ENCODE measurements around the gene IFNL2.
"Not testable (repeated sequence)": the region's sequence is repeated elsewhere in the genome, so short reads cannot be mapped to it uniquely, and the experiment has no call there.

IFNL2 gene

DNA sequence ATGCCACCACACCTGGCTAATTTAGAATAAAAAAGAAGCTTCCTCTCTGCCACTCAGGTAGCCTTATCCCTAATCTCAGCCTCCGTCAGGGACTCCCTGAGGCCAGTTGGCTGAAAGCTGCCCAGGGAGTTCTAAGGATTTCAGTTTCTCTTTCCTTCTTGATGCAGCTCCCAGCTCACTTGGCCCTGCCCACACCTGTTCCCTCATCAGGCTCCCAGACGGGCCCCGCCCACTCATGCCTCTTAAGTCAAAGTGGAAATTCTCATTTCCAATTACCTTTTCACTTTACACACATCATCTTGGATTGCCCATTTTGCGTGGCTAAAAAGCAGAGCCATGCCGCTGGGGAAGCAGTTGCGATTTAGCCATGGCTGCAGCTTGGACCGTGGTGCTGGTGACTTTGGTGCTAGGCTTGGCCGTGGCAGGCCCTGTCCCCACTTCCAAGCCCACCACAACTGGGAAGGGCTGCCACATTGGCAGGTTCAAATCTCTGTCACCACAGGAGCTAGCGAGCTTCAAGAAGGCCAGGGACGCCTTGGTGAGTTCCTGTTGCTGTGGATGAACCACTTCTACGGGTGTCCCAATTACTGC is 28.0 kb downstream of the IFNL2 start, which contains the start of gene IFNL1:
TSS of gene IFNL1 (plus strand) at position 353 of the 591 bp plus-strand sequence. CDS start at position 368, 15 bp downstream.
- DNase-seq (ENCODE audit: low read depth in 2 of 2, low spot score in 1 of 2): no peak

DNA sequence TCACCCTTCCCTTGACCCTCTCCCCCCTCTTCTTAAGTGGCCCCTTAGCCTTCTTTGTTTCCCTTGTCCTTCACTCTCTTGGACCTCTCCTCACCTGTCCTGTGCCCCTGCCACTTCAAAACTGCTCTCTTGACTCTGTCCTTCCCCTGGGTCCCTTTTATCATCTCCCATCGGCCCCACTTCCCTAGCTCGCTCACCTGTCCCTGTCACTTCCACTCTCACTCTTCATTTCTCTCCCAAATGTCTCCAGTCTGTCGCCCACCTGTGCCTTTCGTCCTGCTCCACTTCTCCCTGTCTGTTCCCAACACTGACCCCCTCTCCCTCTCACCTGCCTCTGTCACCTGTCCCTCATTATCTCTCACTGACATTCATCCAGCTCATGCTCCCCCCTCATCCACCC is 28.7 kb downstream of the IFNL2 start:
- DNase-seq (ENCODE audit: low read depth in 2 of 2, low spot score in 1 of 2): no peak

- peak; percentile 20 to 31 for DNase-seq (ENCODE audit: low read depth in 2 of 2, low spot score in 1 of 2)
These were observed 29.9 kb downstream of the IFNL2 start for GRCh38 chr19:39297931-39298634.

DNA sequence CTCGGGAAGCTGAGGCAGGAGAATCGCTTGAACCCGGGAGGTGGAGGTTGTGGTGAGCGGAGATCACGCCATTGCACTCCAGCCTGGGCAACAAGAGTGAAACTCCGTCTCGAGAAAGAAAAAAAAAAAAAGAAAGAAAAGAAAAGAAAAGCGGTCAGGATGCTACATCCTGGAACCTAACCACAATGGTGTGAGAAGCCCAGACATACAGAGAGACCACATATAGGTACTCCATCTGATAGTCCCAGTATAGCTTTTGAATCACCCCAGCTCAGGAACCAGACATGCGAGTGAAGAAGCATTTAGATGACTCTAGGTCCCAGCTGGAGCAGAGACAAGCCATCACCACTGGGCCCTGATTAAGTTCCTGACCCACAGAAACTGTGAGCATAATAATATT is 31.2 kb downstream of the IFNL2 start:
- no peak for DNase-seq (ENCODE audit: low read depth in 2 of 2, low spot score in 1 of 2)

DNA sequence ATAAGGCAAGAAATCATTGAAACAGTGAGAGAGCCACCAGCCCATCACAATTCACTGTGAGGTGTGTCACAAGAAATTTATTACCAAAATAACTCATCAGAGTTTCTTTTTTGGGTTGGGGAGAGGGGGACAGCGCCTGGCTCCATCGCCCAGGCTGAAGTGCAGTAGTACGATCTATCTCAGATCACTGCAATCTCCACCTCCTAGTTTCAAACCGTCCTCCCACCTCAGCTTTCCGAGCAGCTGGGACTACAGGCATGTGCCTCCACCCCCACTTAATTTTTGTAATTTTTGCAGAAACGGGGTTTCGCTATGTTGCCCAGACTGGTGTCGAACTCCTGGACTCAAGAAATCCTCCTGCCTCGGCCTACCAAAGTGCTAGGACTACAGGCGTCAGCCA is 31.6 kb downstream of the IFNL2 start:
- DNase-seq (ENCODE audit: low read depth in 2 of 2, low spot score in 1 of 2): no peak

- no peak for DNase-seq (ENCODE audit: low read depth in 2 of 2, low spot score in 1 of 2)
These were observed 32.8 kb downstream of the IFNL2 start for GRCh38 chr19:39301021-39301420.

GRCh38 chr19:39301562-39301961 is 33.4 kb downstream of the IFNL2 start:
- DNase-seq (ENCODE audit: low read depth in 2 of 2, low spot score in 1 of 2): no peak

DNA sequence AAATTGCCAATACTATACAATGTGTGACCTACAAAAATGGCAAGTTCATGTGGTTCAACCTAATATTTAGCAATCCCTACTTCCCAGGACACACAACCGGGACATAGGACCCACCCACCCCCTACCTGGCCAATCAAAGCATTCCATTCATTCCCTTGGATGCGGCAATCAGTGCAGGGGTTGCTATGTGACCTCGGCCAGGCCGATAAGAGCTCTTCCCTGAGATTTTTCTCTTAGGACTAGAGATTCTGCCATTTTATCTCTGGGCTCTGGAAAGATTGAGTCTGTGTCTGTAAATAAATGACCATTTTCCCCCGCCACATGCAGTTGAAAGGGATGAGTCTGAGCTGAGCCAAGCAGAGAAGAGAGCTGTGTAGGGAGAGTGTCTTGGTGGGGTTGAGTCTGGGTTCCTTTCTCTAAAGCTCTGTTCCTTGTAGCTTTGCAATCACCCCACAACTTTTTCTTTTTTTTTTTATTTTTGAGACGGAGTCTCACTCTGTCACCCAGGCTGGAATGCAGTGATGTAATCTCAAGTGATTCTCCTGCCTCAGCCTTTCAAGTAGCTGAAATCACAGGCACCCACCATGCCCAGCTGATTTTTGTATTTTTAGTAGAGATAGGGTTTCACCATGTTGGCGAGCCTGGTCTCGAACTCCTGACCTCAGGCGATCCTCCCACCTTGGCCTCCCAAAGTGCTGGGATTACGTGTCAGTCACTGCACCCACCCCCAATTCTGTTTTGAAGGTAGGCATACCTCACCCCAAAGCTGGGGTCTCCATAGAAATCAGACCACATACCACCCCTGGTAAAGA is 35.4 kb downstream of the IFNL2 start:
- no peak for DNase-seq (ENCODE audit: low read depth in 2 of 2, low spot score in 1 of 2)

DNA sequence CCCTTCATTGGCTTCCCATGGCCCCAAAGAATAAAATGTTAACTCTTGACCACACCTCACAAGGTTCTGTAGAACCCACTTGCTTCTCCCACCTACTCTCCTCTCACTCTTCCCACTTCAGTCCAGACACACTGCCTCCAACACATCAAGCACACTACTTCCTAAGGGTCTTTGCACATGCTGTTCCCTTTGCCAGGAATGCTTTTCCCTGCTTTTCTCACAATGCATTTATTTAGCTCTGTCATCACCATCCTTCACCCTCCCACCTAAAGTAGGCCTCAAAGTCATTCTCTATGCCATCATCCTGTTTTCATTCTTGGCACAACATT is 36.0 kb downstream of the IFNL2 start:
- no peak for DNase-seq (ENCODE audit: low read depth in 2 of 2, low spot score in 1 of 2)

- DNase-seq (ENCODE audit: low read depth in 2 of 2, low spot score in 1 of 2): no peak
These were observed 36.7 kb downstream of the IFNL2 start for GRCh38 chr19:39304701-39305571.

DNA sequence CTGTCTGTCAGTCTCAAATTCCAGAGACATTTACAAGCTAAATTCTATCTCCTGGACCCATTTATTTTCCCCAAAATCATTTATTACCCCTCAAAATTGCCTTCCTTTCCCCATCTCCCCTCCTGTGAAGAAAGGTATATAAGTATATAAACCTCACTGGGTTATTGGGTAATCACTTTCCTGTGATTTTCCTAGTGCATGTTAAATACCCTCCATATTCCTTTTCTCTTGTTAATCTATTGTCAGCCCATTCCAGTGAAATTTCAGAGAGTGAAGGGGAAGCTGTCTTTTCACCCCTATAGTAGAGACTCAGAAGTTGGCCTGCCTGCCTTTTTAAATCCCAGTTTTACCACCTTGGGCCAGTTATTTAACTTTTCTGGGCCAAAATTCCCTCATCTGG is 37.9 kb downstream of the IFNL2 start:
- no peak for DNase-seq (ENCODE audit: low read depth in 2 of 2, low spot score in 1 of 2)

GRCh38 chr19:39307046-39307821 is 39.0 kb downstream of the IFNL2 start:
- no peak for DNase-seq (ENCODE audit: low read depth in 2 of 2, low spot score in 1 of 2)

GRCh38 chr19:39307822-39308530 is 39.8 kb downstream of the IFNL2 start:
- DNase-seq (ENCODE audit: low read depth in 2 of 2, low spot score in 1 of 2): no peak

DNA sequence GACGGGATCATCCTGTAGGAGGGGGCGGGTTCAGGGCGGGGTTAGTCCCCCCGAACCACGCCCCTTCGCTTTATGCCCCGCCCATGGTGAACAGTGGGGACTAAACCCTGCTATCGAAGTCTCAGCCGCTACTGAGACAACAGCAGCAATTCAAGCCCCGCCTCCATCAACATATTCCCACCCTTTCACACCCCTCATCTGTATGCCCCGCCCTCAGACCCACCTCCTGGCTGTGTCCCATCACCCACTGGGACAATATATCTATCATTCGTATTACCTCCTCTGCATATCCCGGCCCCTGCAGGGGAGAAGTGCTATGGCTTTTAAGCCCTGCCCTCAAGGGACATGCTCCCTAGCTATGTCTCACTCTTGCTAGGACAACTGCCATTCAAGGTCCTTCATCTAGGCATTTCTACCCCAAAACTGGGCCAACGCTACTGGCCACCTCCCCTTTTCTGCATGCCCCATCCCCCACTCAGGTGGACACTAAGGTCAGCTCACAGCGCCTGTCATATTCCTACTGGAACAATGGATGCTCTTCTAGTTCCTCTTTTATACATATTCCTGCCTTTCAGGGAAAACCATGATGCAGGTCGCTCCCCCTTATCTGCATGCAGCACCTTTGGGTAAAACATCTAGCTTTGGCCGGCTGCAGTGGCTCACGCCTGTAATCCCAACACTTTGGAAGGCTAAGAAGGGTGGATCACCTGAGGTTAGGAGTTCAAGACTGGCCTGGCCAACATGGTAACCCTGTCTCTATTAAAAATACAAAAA is 40.5 kb downstream of the IFNL2 start:
- DNase-seq (ENCODE audit: low read depth in 2 of 2, low spot score in 1 of 2): no peak

DNA sequence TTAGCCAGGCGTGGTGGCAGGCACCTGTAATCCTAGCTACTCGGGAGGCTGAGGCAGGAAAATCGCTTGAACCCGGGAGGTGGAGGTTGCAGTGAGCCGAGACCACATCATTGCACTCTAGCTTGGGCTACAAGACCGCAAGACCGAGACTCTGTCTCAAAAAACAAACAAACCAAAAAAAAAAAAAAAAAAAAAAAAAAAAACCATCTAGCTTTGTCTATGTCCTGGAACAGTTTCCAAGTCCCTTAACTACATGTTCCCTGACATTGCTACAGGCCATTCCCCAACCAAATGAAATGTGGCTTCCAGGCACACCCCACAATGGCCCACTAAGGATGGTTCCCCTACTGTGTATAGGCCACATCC is 41.1 kb downstream of the IFNL2 start:
- DNase-seq (ENCODE audit: low read depth in 2 of 2, low spot score in 1 of 2): not testable (repeated sequence)

DNA sequence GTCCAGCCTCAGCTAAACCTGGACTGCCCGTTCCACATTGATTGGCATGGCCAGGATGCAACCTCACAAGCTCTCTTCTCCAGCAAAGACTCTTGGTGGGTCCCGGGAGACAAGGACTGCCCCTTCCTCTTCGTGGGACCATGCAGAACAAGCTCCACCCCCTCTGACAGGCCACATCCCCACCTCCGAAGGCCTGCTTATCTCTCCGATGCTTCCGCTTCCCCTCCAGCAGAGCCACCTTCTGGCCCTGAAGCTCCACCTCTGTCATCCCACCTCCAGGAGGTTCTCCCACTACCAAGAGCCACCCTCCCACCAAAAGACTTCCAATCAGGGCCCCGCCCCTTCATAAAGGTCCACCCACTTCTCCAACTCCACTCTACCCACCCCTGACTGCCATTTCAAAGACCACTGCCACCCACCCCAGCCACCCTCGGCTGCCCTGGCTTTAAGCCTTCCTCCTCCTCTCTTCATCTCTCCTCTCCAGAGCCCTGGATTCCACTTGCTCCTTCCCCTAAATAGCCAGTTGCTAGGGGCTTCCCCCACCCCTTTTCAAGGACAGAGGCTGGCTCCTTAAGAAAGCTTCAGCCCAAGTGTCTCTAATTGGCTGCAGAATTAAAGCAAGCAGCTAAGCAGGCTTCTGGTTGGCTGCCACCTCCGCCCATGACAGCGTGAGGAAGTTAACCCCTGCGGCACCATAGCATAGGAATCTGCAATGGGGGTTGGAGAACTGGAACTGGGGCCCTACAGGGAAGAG is 42.5 kb downstream of the IFNL2 start:
- no peak for DNase-seq (ENCODE audit: low read depth in 2 of 2, low spot score in 1 of 2)

- DNase-seq (ENCODE audit: low read depth in 2 of 2, low spot score in 1 of 2): no peak
These were observed 46.0 kb downstream of the IFNL2 start for GRCh38 chr19:39314016-39314728.

DNA sequence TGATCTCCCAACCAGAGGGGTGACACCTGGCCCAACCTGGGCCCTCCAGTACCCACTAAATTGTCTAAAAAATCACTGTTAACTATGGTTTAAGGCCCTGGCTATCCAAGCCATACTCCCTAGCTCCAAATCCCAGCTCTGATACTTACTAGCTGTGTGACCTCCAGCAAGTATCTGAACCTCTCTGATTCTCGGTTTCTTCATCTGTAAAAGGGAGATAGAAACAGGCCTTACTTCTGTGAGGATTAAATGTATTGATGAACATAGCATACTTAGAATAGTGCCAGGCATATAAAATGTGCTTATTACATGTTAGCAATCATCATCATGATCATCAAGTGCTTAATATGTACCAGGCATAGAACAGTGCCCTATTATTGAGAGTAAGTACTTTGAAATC is 47.7 kb downstream of the IFNL2 start:
- no peak for DNase-seq (ENCODE audit: low read depth in 2 of 2, low spot score in 1 of 2)
